Forelimb muscle (tissue), 1 donor: ENCODE results near the gene CYP4Z1. TPM values are rescaled to one million over a fixed set of nuclear protein-coding genes. Genes with fewer than 3 reads are reported as not detected.
"Not testable (repeated sequence)": the region's sequence is repeated elsewhere in the genome, so short reads cannot be mapped to it uniquely, and the experiment has no call there.

Experiments used
- DNase-seq: peaks from one replicate; pipeline ENCODE4 v3.0.0-alpha.2; 2013; ENCODE audit warnings: low read depth
- polyA plus RNA-seq: library from polyadenylated mRNA; unstranded; fragments of 120-200 nt; gene quantifications from one replicate; pipeline ENCODE4 v1.2.1, GENCODE V29; 2013; ENCODE audit not compliant: insufficient read length

CYP4Z1 gene
- polyA plus RNA-seq, 1 donor: 0.27 TPM

DNA sequence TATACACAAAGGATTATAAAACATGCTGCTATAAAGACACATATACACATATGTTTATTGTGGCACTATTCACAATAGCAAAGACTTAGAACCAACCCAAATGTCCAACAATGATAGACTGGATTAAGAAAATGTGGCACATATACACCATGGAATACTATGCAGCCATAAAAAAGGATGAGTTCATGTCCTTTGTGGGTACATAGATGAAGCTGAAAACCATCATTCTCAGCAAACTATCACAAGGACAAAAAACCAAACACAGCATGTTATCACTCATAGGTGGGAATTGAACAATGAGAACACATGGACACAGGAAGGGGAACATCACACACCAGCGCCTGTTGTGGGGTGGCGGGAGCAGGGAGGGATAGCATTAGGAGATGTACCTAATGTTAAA, 60.0 kb downstream of the CYP4Z1 start:
- not testable (repeated sequence) for DNase-seq

- no peak for DNase-seq
Observed at GRCh38 chr1:47128221-47128620, 61.2 kb downstream of the CYP4Z1 start.

DNA sequence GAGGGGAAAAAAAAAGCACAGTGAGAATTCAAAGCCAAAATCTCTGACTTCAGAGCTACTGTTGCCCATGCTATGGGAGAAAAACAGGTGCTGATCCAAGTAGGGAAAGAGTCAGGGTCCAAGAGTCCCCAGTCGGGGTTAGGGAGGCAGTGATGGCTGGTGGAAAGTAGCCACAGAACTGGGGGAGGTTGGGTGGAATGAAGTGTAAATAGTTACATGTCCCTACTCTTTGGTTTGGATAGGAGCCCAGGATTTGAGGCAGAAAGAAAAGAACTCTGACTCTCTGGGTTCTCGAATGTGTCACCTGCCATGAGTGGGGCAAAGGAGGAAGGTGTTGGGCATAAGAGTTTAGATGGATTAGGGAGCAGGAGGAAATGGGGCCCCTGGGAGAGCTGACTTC, 61.8 kb downstream of the CYP4Z1 start:
- not testable (repeated sequence) for DNase-seq

- DNase-seq: not testable (repeated sequence)
Observed at GRCh38 chr1:47129489-47130230, 62.6 kb downstream of the CYP4Z1 start.

DNA sequence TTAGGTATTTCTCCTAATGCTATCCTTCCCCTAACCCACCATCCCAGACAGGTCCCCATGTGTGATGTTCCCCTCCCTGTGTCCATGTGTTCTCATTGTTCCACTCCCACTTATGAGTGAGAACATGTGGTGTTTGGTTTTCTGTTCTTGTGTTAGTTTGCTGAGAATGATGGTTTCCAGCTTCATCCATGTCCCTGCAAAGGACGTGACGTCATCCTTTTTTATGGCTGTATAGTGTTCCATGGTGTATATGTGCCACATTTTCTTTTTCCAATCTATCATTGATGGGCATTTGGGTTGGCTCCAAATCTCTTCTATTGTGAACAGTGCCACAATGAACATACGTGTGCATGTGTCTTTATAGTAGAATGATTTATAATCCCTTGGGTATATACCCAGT, 65.6 kb downstream of the CYP4Z1 start:
- not testable (repeated sequence) for DNase-seq

GRCh38 chr1:47137198-47137597, 70.2 kb downstream of the CYP4Z1 start, which contains the start of gene CYP4A22:
Gene CYP4A22, plus strand, starts transcription at chr1:47137441. Its CDS starts 45 bp downstream, at chr1:47137486.
- DNase-seq: no peak

DNA sequence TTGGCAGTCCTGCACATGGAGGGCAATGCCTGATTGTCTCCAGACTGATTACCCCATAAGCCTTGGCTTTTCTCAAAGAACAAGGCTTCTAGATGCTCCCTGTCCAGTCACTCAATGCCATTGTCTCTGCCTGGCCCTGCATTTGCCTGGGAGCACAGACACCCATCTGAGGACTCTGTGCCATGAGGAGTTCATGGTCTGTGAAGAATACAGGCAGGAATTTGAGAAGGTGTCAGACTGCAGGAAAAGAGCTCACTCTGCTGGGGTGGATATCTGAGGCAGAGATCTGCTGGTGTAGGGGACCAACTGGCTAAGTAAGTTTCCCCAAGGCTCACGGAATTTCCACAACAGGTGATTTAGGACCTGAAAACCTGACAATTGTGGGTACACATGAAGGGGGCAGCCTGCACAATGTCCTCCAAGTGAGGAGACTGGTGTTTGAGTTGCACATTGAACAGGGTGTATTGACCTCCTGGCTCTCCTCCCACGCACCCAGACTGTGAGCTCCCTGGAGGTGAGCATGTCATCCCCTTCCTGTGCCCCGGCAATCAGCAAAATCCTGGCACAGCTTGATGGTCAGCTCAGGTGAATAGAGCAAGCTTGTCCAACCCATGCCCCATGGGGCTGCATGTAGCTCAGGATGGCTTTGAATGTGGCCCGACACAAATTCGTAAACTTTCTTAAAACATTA, 71.0 kb downstream of the CYP4Z1 start:
- no peak for DNase-seq

GRCh38 chr1:47140358-47140757, 73.3 kb downstream of the CYP4Z1 start:
- DNase-seq: not testable (repeated sequence)

GRCh38 chr1:47143654-47144053, 76.6 kb downstream of the CYP4Z1 start:
- not testable (repeated sequence) for DNase-seq

DNA sequence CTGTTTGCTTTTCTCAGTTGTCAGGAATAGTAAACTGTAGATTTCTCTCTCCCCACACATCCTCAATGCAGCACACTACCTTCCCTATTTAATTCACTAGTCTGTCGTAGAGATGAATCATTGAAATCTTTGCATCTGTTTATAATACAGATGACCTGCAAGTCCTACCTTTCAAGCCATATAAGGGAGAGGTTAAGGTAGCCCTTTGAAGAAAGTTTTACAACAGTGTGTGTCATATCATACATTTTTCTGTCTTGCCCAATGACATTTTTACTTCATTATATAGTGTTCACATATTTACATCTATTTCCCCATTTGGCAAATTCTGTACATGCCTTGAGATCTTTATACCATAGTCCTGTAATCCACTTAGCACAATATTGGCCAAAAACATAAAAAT, 79.5 kb downstream of the CYP4Z1 start:
- not testable (repeated sequence) for DNase-seq

DNA sequence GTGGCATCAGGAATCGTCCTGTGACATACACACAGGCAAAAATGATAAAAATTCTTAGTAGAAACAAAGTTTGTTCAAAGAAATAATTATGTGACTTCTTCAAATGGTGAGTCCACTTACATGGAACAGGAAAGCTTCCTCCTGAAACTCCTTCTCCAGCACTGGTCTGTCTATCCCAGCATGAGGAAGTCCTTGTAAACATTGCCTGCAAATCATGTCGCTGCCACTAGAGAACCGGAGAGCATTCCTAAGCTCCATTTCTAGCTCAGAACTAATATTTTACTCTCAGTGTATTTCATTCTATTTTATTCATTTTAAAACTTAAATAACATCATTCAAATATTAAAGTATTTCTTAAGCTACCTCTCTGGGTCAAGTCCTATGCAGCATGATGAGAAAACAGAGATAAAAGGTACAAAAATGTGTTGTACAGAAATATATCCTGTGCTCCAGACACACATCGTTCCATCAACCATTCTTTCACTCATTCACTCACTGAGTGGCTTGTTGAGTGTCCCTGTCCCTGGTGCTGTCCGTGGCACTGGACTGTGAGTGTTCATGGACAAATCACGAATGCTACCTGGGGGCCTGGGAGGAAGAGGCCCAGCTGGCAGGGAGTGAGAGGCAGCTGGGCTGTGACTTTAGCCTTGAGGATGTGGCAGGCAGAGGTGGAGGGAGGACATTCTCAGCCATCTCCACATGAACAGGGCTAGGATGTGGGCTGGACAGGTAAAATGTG, 80.2 kb downstream of the CYP4Z1 start:
- no peak for DNase-seq

DNA sequence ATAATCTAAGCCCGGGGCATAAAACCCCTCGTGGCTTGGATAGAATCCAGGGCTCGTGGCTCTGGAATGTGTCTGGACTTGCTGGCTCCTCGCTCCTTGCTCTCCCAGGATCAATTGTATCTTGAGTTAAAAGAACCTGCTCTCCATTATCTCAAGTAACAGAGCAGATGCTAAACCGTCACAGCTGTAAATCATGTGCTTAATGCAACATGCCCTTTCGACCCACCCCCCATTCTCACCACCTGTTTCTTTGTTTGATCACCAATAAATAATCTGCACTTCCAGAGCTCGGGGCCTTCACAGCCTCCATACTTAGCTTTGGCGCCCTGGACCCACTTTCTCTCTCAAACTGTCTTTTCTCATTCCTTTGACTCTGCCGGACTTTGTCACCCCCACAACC, 82.1 kb downstream of the CYP4Z1 start:
- DNase-seq: not testable (repeated sequence)

DNA sequence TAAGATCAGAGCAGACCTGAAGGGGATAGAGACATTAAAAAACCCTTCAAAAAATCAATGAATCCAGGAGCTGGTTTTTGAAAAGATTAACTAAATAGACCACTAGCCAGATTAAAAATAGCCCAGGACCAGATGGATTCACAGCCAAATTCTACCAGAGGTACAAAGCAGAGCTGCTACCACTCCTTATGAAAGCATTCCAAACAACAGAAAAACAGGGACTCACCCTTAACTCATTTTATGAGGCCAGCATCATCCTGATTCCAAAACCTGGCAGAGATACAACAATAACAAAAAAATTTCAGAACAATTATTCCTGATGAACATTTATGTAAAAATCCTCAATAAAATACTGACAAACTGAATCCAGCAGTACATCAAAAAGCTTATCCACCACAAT, 89.4 kb downstream of the CYP4Z1 start:
- not testable (repeated sequence) for DNase-seq

GRCh38 chr1:47157957-47158356, 90.9 kb downstream of the CYP4Z1 start:
- DNase-seq: not testable (repeated sequence)

DNA sequence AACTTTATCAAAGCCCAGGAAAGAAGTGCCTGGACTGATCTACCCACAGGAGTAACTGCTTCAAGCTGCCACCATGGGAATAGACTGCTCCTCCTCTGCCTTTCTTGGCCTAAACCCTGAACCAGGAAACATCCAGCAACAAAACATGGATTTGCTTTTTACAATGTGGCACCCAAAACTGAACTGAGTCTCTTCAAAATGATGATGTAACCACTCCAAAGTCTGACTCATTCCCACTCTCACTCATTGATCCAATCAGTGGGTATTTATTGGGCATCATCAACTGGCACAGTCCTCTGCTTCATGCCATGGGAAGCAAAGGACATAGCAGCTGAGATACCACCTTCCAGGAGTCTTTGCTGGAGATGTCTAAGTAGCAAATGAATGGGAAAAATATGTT, 93.7 kb downstream of the CYP4Z1 start:
- DNase-seq: no peak

GRCh38 chr1:47161298-47162040, 94.4 kb downstream of the CYP4Z1 start:
- DNase-seq: no peak

DNA sequence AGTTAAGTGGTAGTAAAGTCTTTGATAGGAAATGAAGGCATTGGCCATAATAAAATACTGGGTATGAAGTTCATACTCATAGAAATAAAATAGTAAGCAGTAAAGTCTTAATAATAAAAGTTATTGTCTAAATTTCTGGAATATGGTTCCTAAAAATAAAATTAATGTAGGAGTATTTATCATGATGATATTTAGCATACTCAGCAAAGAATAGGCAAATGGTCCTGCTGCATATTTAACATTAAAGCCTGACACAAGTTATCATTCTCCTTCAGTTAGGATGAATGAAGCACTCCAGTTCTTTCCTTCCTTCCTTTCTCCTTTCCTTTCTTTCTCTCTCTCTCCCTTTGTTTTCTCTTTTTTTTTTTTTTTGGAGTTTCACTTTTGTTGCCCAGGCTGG, 97.5 kb downstream of the CYP4Z1 start:
- DNase-seq: no peak
